GM12878 (cell line): ENCODE results near the gene MCF2L2. TPM values are rescaled to one million over a fixed set of nuclear protein-coding genes. Genes with fewer than 3 reads are reported as not detected.
A peak's percentile ranks its signal among the peaks of the same experiment; 100 is the strongest.

Experiments used
- ATAC-seq: fragments of 200-7000 bp; cut with Tn5 transposase; 3 replicates; pipeline ENCODE4 v1.9.1; 2020; ENCODE audit warnings: mild to moderate bottlenecking, moderate library complexity
- BruUV-seq: library from RNA; stranded (reverse); fragments of 400-500 nt; replicated peaks from 2 replicates; lab custom pipeline; 2021; lab: Mats Ljungman, UMichigan
- CTCF ChIA-PET: fragments of 300-600 bp; sonication (Branson Sonifier 250); formaldehyde crosslinking; extraction: SDS; loops from one replicate; lab custom pipeline; 2021; ENCODE audit warnings: inconsistent platforms; lab: Yijun Ruan, JAX
- POLR2A ChIA-PET: fragments of 350-600 bp; formaldehyde crosslinking; extraction: SDS; loops from one replicate; lab custom pipeline; 2021; ENCODE audit warnings: inconsistent platforms; lab: Charles Lee
- RAD21 ChIA-PET: fragments of 300-600 bp; sonication (Branson Sonifier 250); formaldehyde crosslinking; loops from one replicate; lab custom pipeline; 2023; ENCODE audit warnings: antibody characterized with exemption; ENCODE audit not compliant: unreplicated experiment; lab: Charles Lee
- SMC1A ChIA-PET: fragments of 300-600 bp; sonication (Branson Sonifier 250); formaldehyde crosslinking; loops from one replicate; lab custom pipeline; 2023; ENCODE audit not compliant: unreplicated experiment, uncharacterized antibody; lab: Charles Lee
- DNase-seq: peaks from one replicate; pipeline ENCODE4 v3.0.0-alpha.2; 2011; ENCODE audit warnings: low read depth, low spot score
- FAIRE-seq: peaks from 3 replicates; lab custom pipeline; 2011; peaks lifted over from hg19 to GRCh38; lab: Jason Lieb, UNC
- H2AFZ ChIP-seq: 2 replicates; pipeline ENCODE4 v1.6.0; 2011; ENCODE audit warnings: low read depth, low read length, control low read depth; ENCODE audit not compliant: control insufficient read depth
- H3K27ac ChIP-seq: 2 replicates; pipeline ENCODE4 v1.5.1; 2011; ENCODE audit warnings: control low read depth; ENCODE audit not compliant: control insufficient read depth, insufficient read depth
- H3K27me3 ChIP-seq, 2 experiments: replicated peaks in 1 of 2; 2 replicates each; pipeline versions ENCODE4 v1.6.0 to v1.6.1; 2011; ENCODE audit warnings: low read length in 1 of 2; ENCODE audit not compliant: control insufficient read depth in 2 of 2, insufficient read depth in 2 of 2
- H3K36me3 ChIP-seq, 2 experiments: 2 replicates each; pipeline ENCODE4 v1.5.1; 2011; ENCODE audit warnings: low read length in 1 of 2; ENCODE audit not compliant: control insufficient read depth in 2 of 2, insufficient read depth in 2 of 2
- H3K4me1 ChIP-seq: 2 replicates; pipeline ENCODE4 v1.6.1; 2011; ENCODE audit warnings: mild to moderate bottlenecking, low read length, moderate library complexity, mixed read lengths; ENCODE audit not compliant: control insufficient read depth, insufficient read depth
- H3K4me2 ChIP-seq: 2 replicates; pipeline ENCODE4 v1.6.0; 2011; ENCODE audit warnings: control low read depth; ENCODE audit not compliant: control insufficient read depth, insufficient read depth
- H3K4me3 ChIP-seq: fragments of 200-600 bp; sonication (generic); 2 replicates; pipeline ENCODE4 v1.5.1; 2016
- H3K79me2 ChIP-seq: 2 replicates; pipeline ENCODE4 v1.6.0; 2011; ENCODE audit warnings: low read length; ENCODE audit not compliant: control insufficient read depth, insufficient read depth
- H3K9ac ChIP-seq: 2 replicates; pipeline ENCODE4 v1.8.0; 2011; ENCODE audit warnings: low read length, control low read depth, mixed read lengths; ENCODE audit not compliant: control insufficient read depth, insufficient read depth
- H3K9me3 ChIP-seq: replicated peaks from 3 replicates; pipeline ENCODE4 v1.5.1; 2011; ENCODE audit warnings: mild to moderate bottlenecking, low read length; ENCODE audit not compliant: control insufficient read depth, insufficient read depth
- H4K20me1 ChIP-seq: 2 replicates; pipeline ENCODE4 v1.6.0; 2011; ENCODE audit not compliant: control insufficient read depth, insufficient read depth
- BHLHE40 ChIP-seq, 2 experiments: fragments of 450-650 bp in 1 of 2; IDR thresholded peaks; 2 replicates each; pipeline ENCODE4 v1.6.1; 2011 to 2017; ENCODE audit warnings: low read depth in 2 of 2, borderline replicate concordance in 1 of 2, improper control_type of control experiment in 1 of 2, low read length in 1 of 2, mild to moderate bottlenecking in 1 of 2
- EGR1 ChIP-seq, 2 experiments: IDR thresholded peaks; 1 replicate in 1 of 2; 2 replicates in 1 of 2; pipeline ENCODE4 v1.6.1; 2011 to 2012; ENCODE audit warnings: low read depth in 2 of 2, low read length in 2 of 2, borderline replicate concordance in 1 of 2, mild to moderate bottlenecking in 1 of 2, moderate library complexity in 1 of 2
- EP300 ChIP-seq, 2 experiments: fragments of 150-350 bp in 1 of 2; IDR thresholded peaks; 2 replicates each; pipeline ENCODE4 v1.6.1; 2011 to 2012; ENCODE audit warnings: low read depth in 2 of 2, low read length in 2 of 2, borderline replicate concordance in 1 of 2, improper control_type of control experiment in 1 of 2, inconsistent platforms in 1 of 2; ENCODE audit not compliant: control insufficient read depth in 1 of 2
- ESRRA ChIP-seq: IDR thresholded peaks from 2 replicates; pipeline ENCODE4 v1.6.1; 2012; ENCODE audit warnings: mild to moderate bottlenecking, low read length, improper control_type of control experiment
- IKZF2 ChIP-seq, 2 experiments: fragments of 450-650 bp; IDR thresholded peaks; 2 replicates each; pipeline ENCODE4 v1.6.1; 2017; ENCODE audit warnings: mild to moderate bottlenecking in 2 of 2, moderate library complexity in 2 of 2
- IRF4 ChIP-seq: IDR thresholded peaks from 2 replicates; pipeline ENCODE4 v1.6.1; 2011; ENCODE audit warnings: low read depth, low read length
- MTA3 ChIP-seq: IDR thresholded peaks from 2 replicates; pipeline ENCODE4 v1.6.1; 2012; ENCODE audit warnings: low read length, inconsistent platforms, borderline replicate concordance
- MXI1 ChIP-seq: fragments of 150-350 bp; IDR thresholded peaks from 2 replicates; pipeline ENCODE4 v1.6.1; 2011; ENCODE audit warnings: low read depth, mild to moderate bottlenecking, inconsistent platforms, low read length, improper control_type of control experiment
- RAD21 ChIP-seq: IDR thresholded peaks from 2 replicates; pipeline ENCODE4 v1.6.1; 2011; ENCODE audit warnings: mild to moderate bottlenecking, low read depth, low read length, moderate library complexity; ENCODE audit not compliant: insufficient read depth
- RELA ChIP-seq: fragments of 450-650 bp; IDR thresholded peaks from 2 replicates; pipeline ENCODE4 v1.8.0; 2014; ENCODE audit warnings: borderline replicate concordance; ENCODE audit not compliant: partially characterized antibody
- SKIL ChIP-seq: fragments of 450-650 bp; IDR thresholded peaks from 2 replicates; pipeline ENCODE4 v1.6.1; 2017; ENCODE audit warnings: mild to moderate bottlenecking, low read depth, inconsistent platforms; ENCODE audit not compliant: poor library complexity, severe bottlenecking
- WGBS: methylation state at CpG from one replicate; pipeline ENCODE4 v1.1.6; 2016; ENCODE audit warnings: low lambda C conversion rate; ENCODE audit not compliant: insufficient replicate concordance, insufficient coverage; ENCODE audit errors: missing lambda C conversion rate; 5-methylcytosine and 5-hydroxymethylcytosine counted together
- in situ Hi-C: fragments of 300-500 bp; cut with MboI; formaldehyde crosslinking; loops from 9 replicates; pipeline ENCODE4 v1.14.3; 2018; ENCODE audit warnings: mixed read lengths
- intact Hi-C: fragments of 100-400 bp; cut with micrococcal nuclease; formaldehyde crosslinking; loops from one replicate; pipeline ENCODE4 v1.14.2; 2022; ENCODE audit not compliant: unreplicated experiment
- polyA plus RNA-seq, 11 experiments: library from polyadenylated mRNA; depleted of rRNA in 4 of 11; unstranded in 6 of 11; stranded (reverse) in 5 of 11; fragments of >200 nt; fragmentation: Nextera tagmentation in 4 of 11; fragmentation: Illumina TruSeq in 1 of 11; extraction: Ambion mirVana in 4 of 11; extraction: Trizol in 1 of 11; gene quantifications; 1 replicate in 1 of 11; 2 replicates in 10 of 11; pipeline versions ENCODE4 v1.2.1 to v1.2.3, GENCODE V29; 2011 to 2016; ENCODE audit warnings: inconsistent platforms in 2 of 11, missing spikeins in 2 of 11, low read depth in 1 of 11
- total RNA-seq, 4 experiments: library from RNA; depleted of rRNA in 3 of 4; stranded (reverse); fragments of >200 nt in 3 of 4; fragmentation: Illumina TruSeq in 1 of 4; extraction: Trizol in 1 of 4; gene quantifications; 2 replicates each; pipeline versions ENCODE4 v1.2.1 to v1.2.3, GENCODE V29; 2013 to 2021
- TF ChIP-seq, protein P1 (sequence below): fragments of 450-650 bp; IDR thresholded peaks from 2 replicates; pipeline ENCODE4 v1.6.1; 2016; ENCODE audit warnings: mild to moderate bottlenecking, moderate library complexity, borderline replicate concordance
- TF ChIP-seq, protein P2 (sequence below): IDR thresholded peaks from 2 replicates; pipeline ENCODE4 v1.6.1; 2012; ENCODE audit warnings: low read length, inconsistent platforms

MCF2L2 gene
- total and polyA plus RNA-seq, 10 of the 15 experiments (the other 5 are each of a cell fraction or from before 2014, with no cell fraction given) = 0.37 to 2.8 (median 1.4) TPM

DNA sequence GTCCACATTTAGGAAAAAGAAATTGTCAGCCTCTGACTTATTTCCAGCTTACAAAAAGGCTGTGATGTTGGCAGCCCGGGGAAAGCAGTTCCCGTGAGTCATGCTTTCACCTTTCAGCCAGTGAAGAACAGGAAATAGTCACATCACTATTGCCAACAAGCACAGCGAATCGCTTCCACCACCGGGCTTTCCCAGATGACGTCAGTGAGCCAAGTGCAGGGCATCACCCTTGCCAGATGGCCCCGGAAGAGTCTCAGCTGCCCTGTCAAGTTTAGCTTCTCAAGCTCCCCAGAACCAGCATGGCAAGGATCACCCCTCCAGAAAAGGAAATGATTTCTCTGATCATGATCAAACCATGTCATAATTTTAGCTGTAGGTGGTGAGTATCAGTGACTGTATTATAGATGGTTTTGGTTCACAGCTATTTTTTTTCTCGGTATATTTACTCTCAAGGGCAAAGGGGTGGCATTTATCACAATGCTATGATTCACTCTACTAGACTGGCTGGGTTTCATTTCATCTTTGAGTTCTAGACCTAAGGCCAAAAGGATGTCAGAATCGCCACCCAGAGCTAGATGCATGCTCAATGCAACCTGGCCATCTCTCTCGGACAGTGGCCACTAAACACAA is 142.5 kb downstream of the MCF2L2 start:
- 11% methylated on average over 10 of the region's 10 CpGs for WGBS
- H3K9me3 ChIP-seq = no peaks in the 10 kb centered on the region
- ATAC-seq = peak; percentile 95
- DNase-seq = peak; percentile 81
- peaks cover 5% of the 10 kb centered on the region for H3K4me1 ChIP-seq
- ChIA-PET SMC1A (interaction anchor here (0.5 to 3.2 kb wide), 31 partner anchors 10 to 131 kb away, joined by 3 to 23 read pairs (median 4); partner anchors contain the start of genes B3GNT5 and LAMP3), POLR2A (interaction anchor here (0.6 to 2.2 kb wide), 9 partner anchors 10 to 176 kb away, joined by 3 to 10 read pairs (median 3); no protein-coding TSS in a partner anchor), CTCF (interaction anchor here (0.7 to 2.7 kb wide), 11 partner anchors 10 to 163 kb away, joined by 3 to 18 read pairs (median 5); no protein-coding TSS in a partner anchor), RAD21 (interaction anchor here (0.5 to 3.3 kb wide), 22 partner anchors 10 to 570 kb away, joined by 3 to 20 read pairs (median 4); partner anchors contain the start of genes B3GNT5 and LAMP3)
- H4K20me1 ChIP-seq = no peaks in the 10 kb centered on the region
- no peaks in the 10 kb centered on the region for H3K36me3 ChIP-seq
- peak; percentile 97 for FAIRE-seq
- no peak overlapping the region for H3K4me3 ChIP-seq
- H3K9ac ChIP-seq = 0 out of 2 replicates have a peak overlapping the region, but pooled peaks have one; percentile 23
- H3K27ac ChIP-seq = peak overlapping the region; percentile 2; the same call in 1 of the 2 replicates
- H3K27me3 ChIP-seq = no peaks in the 10 kb centered on the region
- intact Hi-C loops = loop anchor here (5.0 kb wide), 1 partner anchor 91 kb away; no protein-coding TSS in a partner anchor
- H3K4me2 ChIP-seq = peak overlapping the region; percentile 57; the same call in 1 of the 2 replicates
- TSS peak; percentile 94 for BruUV-seq
- peak overlapping the region; percentile 63 for H2AFZ ChIP-seq
- in situ Hi-C loops = no loop called here
- no peaks in the 10 kb centered on the region for H3K79me2 ChIP-seq
- TF ChIP-seq EP300 (IDR thresholded peaks at IDR 0.05; ENCODE audit: borderline replicate concordance in 1 of 2, control insufficient read depth in 1 of 2, low read depth in 2 of 2, low read length in 2 of 2) (peak; percentile 66 to 76; a peak in 3 of 4 replicates), RAD21 (no peak), MTA3 (no peak; the same call in 1 of the 2 replicates), SKIL (peak; percentile 20), RELA (peak; percentile 90), EGR1 (IDR thresholded peaks at IDR 0.05; ENCODE audit: borderline replicate concordance in 1 of 2, low read depth in 2 of 2, low read length in 2 of 2) (no peak), ESRRA (no peak), IRF4 (peak; percentile 52; the same call in 1 of the 2 replicates), BHLHE40 (IDR thresholded peaks at IDR 0.05; ENCODE audit: borderline replicate concordance in 1 of 2, low read depth in 2 of 2, low read length in 1 of 2) (peak; percentile 51 to 68; a peak in 2 of 4 replicates), MXI1 (0 out of 2 replicates have a peak, but pooled peaks have one; percentile 54), IKZF2 (IDR thresholded peaks at IDR 0.05) (peak; percentile 75 to 86)
- TF ChIP-seq, protein P1, sequence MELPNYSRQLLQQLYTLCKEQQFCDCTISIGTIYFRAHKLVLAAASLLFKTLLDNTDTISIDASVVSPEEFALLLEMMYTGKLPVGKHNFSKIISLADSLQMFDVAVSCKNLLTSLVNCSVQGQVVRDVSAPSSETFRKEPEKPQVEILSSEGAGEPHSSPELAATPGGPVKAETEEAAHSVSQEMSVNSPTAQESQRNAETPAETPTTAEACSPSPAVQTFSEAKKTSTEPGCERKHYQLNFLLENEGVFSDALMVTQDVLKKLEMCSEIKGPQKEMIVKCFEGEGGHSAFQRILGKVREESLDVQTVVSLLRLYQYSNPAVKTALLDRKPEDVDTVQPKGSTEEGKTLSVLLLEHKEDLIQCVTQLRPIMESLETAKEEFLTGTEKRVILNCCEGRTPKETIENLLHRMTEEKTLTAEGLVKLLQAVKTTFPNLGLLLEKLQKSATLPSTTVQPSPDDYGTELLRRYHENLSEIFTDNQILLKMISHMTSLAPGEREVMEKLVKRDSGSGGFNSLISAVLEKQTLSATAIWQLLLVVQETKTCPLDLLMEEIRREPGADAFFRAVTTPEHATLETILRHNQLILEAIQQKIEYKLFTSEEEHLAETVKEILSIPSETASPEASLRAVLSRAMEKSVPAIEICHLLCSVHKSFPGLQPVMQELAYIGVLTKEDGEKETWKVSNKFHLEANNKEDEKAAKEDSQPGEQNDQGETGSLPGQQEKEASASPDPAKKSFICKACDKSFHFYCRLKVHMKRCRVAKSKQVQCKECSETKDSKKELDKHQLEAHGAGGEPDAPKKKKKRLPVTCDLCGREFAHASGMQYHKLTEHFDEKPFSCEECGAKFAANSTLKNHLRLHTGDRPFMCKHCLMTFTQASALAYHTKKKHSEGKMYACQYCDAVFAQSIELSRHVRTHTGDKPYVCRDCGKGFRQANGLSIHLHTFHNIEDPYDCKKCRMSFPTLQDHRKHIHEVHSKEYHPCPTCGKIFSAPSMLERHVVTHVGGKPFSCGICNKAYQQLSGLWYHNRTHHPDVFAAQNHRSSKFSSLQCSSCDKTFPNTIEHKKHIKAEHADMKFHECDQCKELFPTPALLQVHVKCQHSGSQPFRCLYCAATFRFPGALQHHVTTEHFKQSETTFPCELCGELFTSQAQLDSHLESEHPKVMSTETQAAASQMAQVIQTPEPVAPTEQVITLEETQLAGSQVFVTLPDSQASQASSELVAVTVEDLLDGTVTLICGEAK = peak; percentile 56; the same call in 1 of the 2 replicates
- TF ChIP-seq, protein P2, sequence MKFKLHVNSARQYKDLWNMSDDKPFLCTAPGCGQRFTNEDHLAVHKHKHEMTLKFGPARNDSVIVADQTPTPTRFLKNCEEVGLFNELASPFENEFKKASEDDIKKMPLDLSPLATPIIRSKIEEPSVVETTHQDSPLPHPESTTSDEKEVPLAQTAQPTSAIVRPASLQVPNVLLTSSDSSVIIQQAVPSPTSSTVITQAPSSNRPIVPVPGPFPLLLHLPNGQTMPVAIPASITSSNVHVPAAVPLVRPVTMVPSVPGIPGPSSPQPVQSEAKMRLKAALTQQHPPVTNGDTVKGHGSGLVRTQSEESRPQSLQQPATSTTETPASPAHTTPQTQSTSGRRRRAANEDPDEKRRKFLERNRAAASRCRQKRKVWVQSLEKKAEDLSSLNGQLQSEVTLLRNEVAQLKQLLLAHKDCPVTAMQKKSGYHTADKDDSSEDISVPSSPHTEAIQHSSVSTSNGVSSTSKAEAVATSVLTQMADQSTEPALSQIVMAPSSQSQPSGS = peak; percentile 87
